Lung microvascular endothelial cell (primary cell): Measurements from ENCODE around the gene FLT3. TPM values are rescaled to one million over a fixed set of nuclear protein-coding genes. Genes with fewer than 3 reads are reported as not detected.
"Not testable (repeated sequence)": the region's sequence is repeated elsewhere in the genome, so short reads cannot be mapped to it uniquely, and the experiment has no call there.

ENCODE experiments used
- DNase-seq, 2 donors: peaks; one replicate each; pipeline versions ENCODE4 v3.0.0 to v3.0.0-alpha.2; 2010; ENCODE audit warnings: low read depth in 2 of 2
- total RNA-seq: library from RNA; depleted of rRNA; stranded (reverse); fragments of >200 nt; gene quantifications from 2 replicates; pipeline ENCODE4 v1.2.1, GENCODE V29; 2014

The FLT3 gene
- total RNA-seq, 1 donor from 2014 or later: not detected

GRCh38 chr13:28099396-28100149 is 803 bp downstream of the FLT3 start:
- no peak for DNase-seq

- no peak for DNase-seq
These were observed 2.9 kb downstream of the FLT3 start for GRCh38 chr13:28097503-28097902.

GRCh38 chr13:28094306-28094705 is 6.1 kb downstream of the FLT3 start:
- no peak for DNase-seq

- no peak for DNase-seq
These were observed 6.5 kb downstream of the FLT3 start for GRCh38 chr13:28093881-28094280.

GRCh38 chr13:28092431-28092830 is 7.9 kb downstream of the FLT3 start:
- no peak for DNase-seq

GRCh38 chr13:28089065-28089464 is 11.3 kb downstream of the FLT3 start:
- DNase-seq: no peak

- DNase-seq: not testable (repeated sequence)
These were observed 22.6 kb downstream of the FLT3 start for GRCh38 chr13:28077820-28078219.

GRCh38 chr13:28077231-28077630 is 23.1 kb downstream of the FLT3 start:
- DNase-seq: no peak

- DNase-seq: no peak
These were observed 29.0 kb downstream of the FLT3 start for GRCh38 chr13:28071424-28071823.

GRCh38 chr13:28067491-28067890 is 32.9 kb downstream of the FLT3 start:
- no peak for DNase-seq

GRCh38 chr13:28058866-28059613 is 41.3 kb downstream of the FLT3 start:
- DNase-seq: peak; percentile 47 to 61

- no peak for DNase-seq
These were observed 43.2 kb downstream of the FLT3 start for GRCh38 chr13:28056970-28057712.

GRCh38 chr13:28056426-28056825 is 44.0 kb downstream of the FLT3 start:
- no peak for DNase-seq

- no peak for DNase-seq
These were observed 45.0 kb downstream of the FLT3 start for GRCh38 chr13:28055357-28055756.

GRCh38 chr13:28052945-28053344 is 47.4 kb downstream of the FLT3 start:
- no peak for DNase-seq

GRCh38 chr13:28049880-28050875 is 50.2 kb downstream of the FLT3 start:
- no peak for DNase-seq

GRCh38 chr13:28049215-28049614 is 51.2 kb downstream of the FLT3 start:
- no peak for DNase-seq

- DNase-seq: no peak
These were observed 51.6 kb downstream of the FLT3 start for GRCh38 chr13:28048768-28049167.

- no peak for DNase-seq
These were observed 52.5 kb downstream of the FLT3 start for GRCh38 chr13:28047757-28048388.

GRCh38 chr13:28046981-28047380 is 53.4 kb downstream of the FLT3 start:
- no peak for DNase-seq

GRCh38 chr13:28045861-28046260 is 54.5 kb downstream of the FLT3 start:
- no peak for DNase-seq
